ENCODE measurements around the gene BRD9. TPM values are rescaled to one million over a fixed set of nuclear protein-coding genes. Genes with fewer than 3 reads are reported as not detected.

BRD9 gene
- polyA plus RNA-seq, 1 donor (not counting 4 experiments of a cell fraction or from before 2014, with no cell fraction given): 10.1 TPM

- no peak for DNase-seq (ENCODE audit: low read depth, low spot score)
- Histone ChIP-seq H3K4me2 (ENCODE audit: control insufficient read depth, extremely low read depth, insufficient read depth, low read depth, low read length) (no peak overlapping the region), H3K9me1 (ENCODE audit: control insufficient read depth, extremely low read depth, insufficient read depth, low read length) (no peaks in the 10 kb centered on the region), H2AFZ (ENCODE audit: control insufficient read depth, low read length) (no peak overlapping the region), H3K9ac (ENCODE audit: control insufficient read depth, extremely low read depth, insufficient read depth, low read length) (no peak overlapping the region), H3K9me3 (ENCODE audit: control insufficient read depth, low read depth, low read length) (no peaks in the 10 kb centered on the region), H3K79me2 (ENCODE audit: control insufficient read depth, insufficient read depth, low read length) (peaks cover 6% of the 10 kb centered on the region), H3K4me1 (ENCODE audit: control insufficient read depth, extremely low read depth, insufficient read depth, low read length) (no peaks in the 10 kb centered on the region), H4K20me1 (ENCODE audit: control insufficient read depth, extremely low read depth, insufficient read depth, low read length) (no peaks in the 10 kb centered on the region), H3K36me3 (ENCODE audit: control insufficient read depth in 2 of 2, extremely low read depth in 1 of 2, insufficient read depth in 2 of 2, low read length in 2 of 2) (peaks cover 4 to 20% of the 10 kb centered on the region in 2 experiments), H3K27ac (ENCODE audit: control insufficient read depth, insufficient read depth, low read length) (no peak overlapping the region), H3K4me3 (ENCODE audit: control insufficient read depth in 2 of 3, extremely low read depth in 1 of 3, insufficient read depth in 2 of 3, low read depth in 1 of 3, low read length in 3 of 3) (no peak overlapping the region), H3K27me3 (ENCODE audit: control insufficient read depth, extremely low read depth, insufficient read depth, low read length) (no peaks in the 10 kb centered on the region)
- dilution Hi-C loops (cut with MboI; ENCODE audit: extremely low pct_ligation_motif_present, low sequenced_read_pairs): no loop called here
- TF ChIP-seq EZH2 (IDR thresholded peaks at IDR 0.05; ENCODE audit: low read length) (no peak), CTCF (optimal IDR thresholded peaks at IDR 0.05 in 1 of 3, IDR thresholded peaks at IDR 0.05 in 1 of 3, conservative IDR thresholded peaks at IDR 0.05 in 1 of 3; ENCODE audit: extremely low read depth in 1 of 3, insufficient read depth in 2 of 3, low read length in 3 of 3) (no peak)
- FAIRE-seq: no peak
Observed at GRCh38 chr5:900781-901180, 8.2 kb upstream of the BRD9 start.

GRCh38 chr5:893711-894110, 1.1 kb upstream of the BRD9 start:
- H3K36me3 ChIP-seq (ENCODE audit: control insufficient read depth in 2 of 2, extremely low read depth in 1 of 2, insufficient read depth in 2 of 2, low read length in 2 of 2): peaks cover 12 to 38% of the 10 kb centered on the region in 2 experiments
- H3K79me2 ChIP-seq (ENCODE audit: control insufficient read depth, insufficient read depth, low read length): peaks cover 60% of the 10 kb centered on the region
- H3K4me2 ChIP-seq (ENCODE audit: control insufficient read depth, extremely low read depth, insufficient read depth, low read depth, low read length): peak overlapping the region; percentile 77
- no peaks in the 10 kb centered on the region for H3K9me1 ChIP-seq (ENCODE audit: control insufficient read depth, extremely low read depth, insufficient read depth, low read length)
- H2AFZ ChIP-seq (ENCODE audit: control insufficient read depth, low read length): no peak overlapping the region
- TF ChIP-seq CTCF (optimal IDR thresholded peaks at IDR 0.05 in 1 of 3, IDR thresholded peaks at IDR 0.05 in 1 of 3, conservative IDR thresholded peaks at IDR 0.05 in 1 of 3; ENCODE audit: extremely low read depth in 1 of 3, insufficient read depth in 2 of 3, low read length in 3 of 3) (no peak), EZH2 (IDR thresholded peaks at IDR 0.05; ENCODE audit: low read length) (no peak)
- peak overlapping the region; percentile 96 for H3K9ac ChIP-seq (ENCODE audit: control insufficient read depth, extremely low read depth, insufficient read depth, low read length)
- peak overlapping the region; percentile 93 for H3K27ac ChIP-seq (ENCODE audit: control insufficient read depth, insufficient read depth, low read length)
- H4K20me1 ChIP-seq (ENCODE audit: control insufficient read depth, extremely low read depth, insufficient read depth, low read length): no peaks in the 10 kb centered on the region
- peak overlapping the region; percentile 82 to 86 (median 82) for H3K4me3 ChIP-seq (ENCODE audit: control insufficient read depth in 2 of 3, extremely low read depth in 1 of 3, insufficient read depth in 2 of 3, low read depth in 1 of 3, low read length in 3 of 3)
- no peaks in the 10 kb centered on the region for H3K9me3 ChIP-seq (ENCODE audit: control insufficient read depth, low read depth, low read length)
- DNase-seq (ENCODE audit: low read depth, low spot score) (no peak), FAIRE-seq (no peak)
- peaks cover 18% of the 10 kb centered on the region for H3K4me1 ChIP-seq (ENCODE audit: control insufficient read depth, extremely low read depth, insufficient read depth, low read length)
- no peaks in the 10 kb centered on the region for H3K27me3 ChIP-seq (ENCODE audit: control insufficient read depth, extremely low read depth, insufficient read depth, low read length)
- dilution Hi-C loops (cut with MboI; ENCODE audit: extremely low pct_ligation_motif_present, low sequenced_read_pairs): no loop called here
